Central memory CD4-positive, alpha-beta T cell (primary cell): ENCODE measurements around the gene CD46.
A peak's percentile ranks its signal among the peaks of the same experiment; 100 is the strongest.
"Not testable (repeated sequence)": the region's sequence is repeated elsewhere in the genome, so short reads cannot be mapped to it uniquely, and the experiment has no call there.

ENCODE experiments used
- DNase-seq: peaks from one replicate; pipeline ENCODE4 v3.0.0; 2022
- total RNA-seq, 3 experiments: gene quantifications; one replicate each; lab custom pipeline; 2026; lab: John Stamatoyannopoulos, UW

The CD46 gene
- total RNA-seq = 153 to 351 (median 287) reads per million in 3 experiments

DNA sequence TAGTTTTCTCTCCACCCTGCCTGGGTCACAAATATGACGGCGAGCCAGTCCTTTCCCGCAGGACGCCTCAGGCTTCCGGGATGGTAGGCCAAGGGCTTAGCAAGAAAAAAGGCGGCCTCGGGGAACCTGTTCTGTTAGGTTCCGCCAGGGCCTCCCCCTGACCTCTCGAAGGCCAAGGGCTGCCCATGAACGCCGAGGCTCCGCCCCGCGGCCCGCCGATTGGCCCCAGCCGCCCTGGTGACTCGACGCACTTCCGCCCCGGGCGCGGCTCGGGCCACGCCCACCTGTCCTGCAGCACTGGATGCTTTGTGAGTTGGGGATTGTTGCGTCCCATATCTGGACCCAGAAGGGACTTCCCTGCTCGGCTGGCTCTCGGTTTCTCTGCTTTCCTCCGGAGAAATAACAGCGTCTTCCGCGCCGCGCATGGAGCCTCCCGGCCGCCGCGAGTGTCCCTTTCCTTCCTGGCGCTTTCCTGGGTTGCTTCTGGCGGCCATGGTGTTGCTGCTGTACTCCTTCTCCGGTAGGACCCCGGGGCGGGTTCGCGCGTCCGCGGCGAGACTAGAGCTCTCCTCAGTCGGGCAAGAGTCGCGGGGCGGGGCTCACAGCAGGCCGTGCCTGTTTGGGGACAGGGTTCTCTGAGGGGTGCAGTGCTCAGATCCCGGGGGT lies at the start of gene CD46:
Gene CD46, plus strand, starts transcription at position 265 of the 666 bp plus-strand sequence. Its CDS starts 159 bp downstream, at position 424.
- DNase-seq = peak; percentile 92

DNA sequence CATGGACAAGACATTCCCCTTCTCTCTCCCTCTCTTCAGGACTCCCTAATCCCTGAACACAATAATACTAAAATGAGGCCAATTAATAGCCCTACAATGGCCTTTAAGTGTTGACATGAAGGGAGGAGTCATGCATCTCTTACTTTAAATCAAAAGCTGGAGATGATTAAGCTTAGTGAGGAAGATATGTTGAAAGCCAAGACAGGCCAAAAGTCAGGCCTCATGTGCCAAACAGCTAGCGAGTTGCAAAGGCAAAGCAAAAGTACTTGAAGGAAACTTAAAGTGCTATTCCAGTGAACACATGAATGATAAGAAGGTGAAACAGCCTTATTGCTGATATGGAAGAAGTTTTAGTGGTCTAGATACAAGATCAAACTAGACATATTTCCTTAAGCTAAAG lies 49.5 kb upstream of the CD46 start:
- DNase-seq = no peak

DNA sequence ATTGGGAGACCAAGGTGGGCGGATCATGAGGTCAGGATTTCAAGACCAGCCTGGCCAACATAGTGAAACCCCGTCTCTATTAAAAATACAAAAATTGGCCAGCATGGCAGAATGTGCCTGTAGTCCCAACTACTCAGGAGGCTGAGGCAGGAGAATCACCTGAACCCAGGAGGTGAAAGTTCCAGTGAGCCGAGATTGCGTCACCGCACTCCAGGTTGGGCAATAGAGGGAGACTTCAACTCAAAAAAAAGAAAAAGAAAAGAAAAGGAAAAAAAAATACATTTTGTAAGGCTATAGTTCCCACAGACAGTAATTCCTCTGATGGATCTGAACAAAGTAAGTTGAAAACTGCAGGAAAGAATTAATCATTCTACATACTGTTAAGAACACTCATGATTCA lies 48.1 kb upstream of the CD46 start:
- DNase-seq = no peak

DNA sequence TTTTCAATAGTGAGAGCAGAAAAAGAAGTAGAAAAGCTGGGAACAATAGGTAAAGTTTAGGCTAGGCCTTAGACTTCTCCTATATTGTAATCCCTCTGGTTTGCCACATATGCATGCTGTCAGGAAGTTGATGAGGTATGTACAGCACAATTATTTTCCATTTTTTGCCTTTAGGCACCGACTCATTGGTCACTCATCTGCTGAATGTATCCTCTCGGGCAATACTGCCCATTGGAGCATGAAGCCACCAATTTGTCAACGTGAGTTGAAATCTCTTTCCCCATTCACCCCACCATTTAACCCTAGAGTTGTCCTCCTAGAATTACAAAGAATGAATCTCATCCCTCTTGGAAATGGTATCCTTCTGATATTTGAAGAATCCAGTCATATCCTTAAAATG lies 43.9 kb upstream of the CD46 start:
- DNase-seq = not testable (repeated sequence)

DNA sequence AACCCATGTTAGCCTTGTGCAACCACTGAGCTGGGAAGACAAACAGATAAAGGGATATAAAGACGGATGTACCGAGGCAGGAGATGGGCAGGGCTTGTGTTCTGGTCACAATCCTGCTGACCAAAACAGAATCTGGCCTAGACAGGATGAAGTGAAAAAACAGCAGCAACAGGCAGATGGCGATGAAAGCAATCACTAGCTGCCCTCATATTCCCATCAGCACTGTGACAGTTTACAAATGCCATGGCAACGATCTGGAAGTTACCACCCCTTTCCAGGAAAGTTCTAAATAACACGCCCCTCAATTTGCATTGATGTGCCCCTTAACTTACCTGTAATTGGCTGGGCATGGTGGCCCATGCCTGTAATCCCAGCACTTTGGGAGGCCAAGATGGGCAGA lies 40.6 kb upstream of the CD46 start:
- DNase-seq = no peak

DNA sequence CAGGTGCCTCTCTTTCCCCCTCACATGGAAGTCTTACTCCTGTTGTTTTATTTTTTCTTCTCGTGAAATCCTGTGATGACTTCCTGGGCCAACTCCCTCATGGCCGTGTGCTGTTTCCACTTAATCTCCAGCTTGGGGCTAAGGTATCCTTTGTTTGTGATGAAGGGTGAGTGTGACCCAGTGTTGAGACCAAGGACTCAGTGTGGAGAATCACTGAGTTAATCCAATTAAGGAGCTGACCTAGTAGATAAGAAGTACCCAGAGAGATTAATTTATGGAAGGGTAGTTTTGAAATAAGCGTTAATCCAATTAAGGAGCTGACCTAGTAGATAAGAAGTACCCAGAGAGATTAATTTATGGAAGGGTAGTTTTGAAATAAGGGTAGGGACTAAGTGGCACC lies 39.2 kb upstream of the CD46 start:
- DNase-seq = not testable (repeated sequence)

DNA sequence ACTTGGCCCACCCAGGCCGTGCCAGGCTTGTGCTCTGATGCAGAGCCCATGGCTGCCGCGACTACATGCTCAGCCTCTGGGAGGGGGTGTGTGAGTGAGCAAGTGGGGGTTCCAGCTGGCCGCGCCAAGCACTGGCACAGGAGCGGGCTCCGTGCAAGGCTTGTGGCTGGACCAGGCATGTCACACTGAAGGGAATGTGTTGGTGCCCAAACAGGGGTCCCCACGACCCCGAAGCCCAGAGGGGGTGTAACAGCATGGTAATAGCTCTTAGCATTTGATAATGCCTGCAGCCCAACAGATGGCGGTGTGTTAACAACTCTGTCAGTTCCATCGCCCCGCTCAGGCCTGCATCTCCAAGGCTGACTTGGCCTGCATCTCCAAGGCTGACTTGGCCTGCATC lies 38.3 kb upstream of the CD46 start:
- no peak for DNase-seq

DNA sequence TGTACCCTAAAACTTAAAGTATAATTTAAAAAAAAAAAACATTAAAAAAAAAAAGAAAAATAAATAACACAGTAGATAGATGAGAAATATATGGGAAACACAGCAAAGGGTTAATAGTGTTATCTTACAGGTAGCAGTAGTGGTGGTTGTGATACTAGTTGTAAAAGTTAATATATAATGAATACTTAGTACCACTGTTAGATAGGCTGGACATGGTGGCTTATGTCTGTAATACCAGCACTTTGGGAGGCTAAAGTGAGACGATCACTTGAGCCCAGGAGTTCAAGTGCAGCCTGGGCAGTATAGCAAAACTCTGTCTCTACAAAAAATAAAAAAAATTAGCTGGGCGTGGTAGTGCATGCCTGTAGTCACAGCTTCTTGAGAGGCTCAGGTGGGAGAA lies 32.6 kb upstream of the CD46 start:
- DNase-seq = no peak

DNA sequence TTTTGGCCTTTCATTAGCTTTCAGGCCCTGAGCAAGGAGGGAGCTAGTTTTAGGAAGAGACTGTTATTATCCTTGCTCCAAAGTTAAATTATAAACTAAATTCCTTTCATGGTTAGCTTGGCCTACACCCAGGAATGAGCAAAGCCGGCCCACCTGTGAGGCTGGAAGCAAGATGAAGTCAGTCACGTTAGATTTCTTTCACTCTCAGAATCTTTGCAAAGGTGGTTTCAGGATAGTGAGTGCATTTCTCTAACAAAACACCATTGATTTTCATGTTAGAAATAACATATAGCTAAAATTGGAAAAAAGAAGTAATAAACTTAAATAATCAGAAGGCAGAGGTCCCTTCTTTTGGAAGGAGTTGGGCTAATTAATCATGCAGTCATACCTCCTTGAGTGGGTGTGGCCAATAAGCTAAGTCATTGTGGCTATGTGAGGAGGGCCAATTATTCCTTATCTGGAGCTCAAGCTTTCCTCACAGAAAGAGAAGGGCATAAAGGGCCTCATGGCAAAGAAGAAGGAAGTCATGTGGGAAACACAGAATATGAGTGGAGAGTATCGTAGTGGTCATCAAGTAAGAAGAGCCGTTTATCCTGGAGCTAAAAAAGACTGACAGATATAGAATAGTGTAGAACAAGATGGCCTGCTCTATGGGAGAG lies 23.5 kb upstream of the CD46 start:
- not testable (repeated sequence) for DNase-seq

DNA sequence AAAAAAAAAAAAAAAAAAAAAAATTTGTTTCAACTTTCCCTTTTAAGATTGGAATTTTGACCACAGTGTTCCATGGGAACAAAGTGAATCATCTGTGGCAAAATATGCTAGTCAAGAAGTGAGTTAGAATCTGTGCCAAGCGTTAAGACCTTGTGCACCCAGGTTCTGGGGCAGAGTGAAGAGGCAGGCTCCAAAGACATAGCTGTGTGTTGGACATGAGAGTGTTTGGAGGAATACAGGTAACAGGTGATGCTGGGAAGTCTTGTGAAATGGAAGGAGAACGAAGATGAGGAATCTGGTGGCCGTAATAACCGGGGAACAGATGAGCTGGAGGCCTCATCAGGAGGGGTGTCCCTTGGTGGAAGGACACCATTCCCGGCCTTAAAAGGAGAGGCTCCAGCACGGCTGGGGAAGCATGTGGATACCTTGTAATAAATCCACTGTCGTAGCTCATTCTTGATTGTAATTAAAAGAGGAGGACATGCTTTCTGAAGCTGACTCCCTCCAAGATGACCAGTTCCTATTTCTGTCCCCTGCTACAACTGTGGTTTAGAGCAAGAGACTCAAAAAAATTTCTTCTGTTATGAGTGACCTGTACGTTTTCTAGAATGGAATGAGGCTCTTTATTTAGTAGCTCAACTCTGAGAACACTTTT lies 14.2 kb upstream of the CD46 start:
- not testable (repeated sequence) for DNase-seq

DNA sequence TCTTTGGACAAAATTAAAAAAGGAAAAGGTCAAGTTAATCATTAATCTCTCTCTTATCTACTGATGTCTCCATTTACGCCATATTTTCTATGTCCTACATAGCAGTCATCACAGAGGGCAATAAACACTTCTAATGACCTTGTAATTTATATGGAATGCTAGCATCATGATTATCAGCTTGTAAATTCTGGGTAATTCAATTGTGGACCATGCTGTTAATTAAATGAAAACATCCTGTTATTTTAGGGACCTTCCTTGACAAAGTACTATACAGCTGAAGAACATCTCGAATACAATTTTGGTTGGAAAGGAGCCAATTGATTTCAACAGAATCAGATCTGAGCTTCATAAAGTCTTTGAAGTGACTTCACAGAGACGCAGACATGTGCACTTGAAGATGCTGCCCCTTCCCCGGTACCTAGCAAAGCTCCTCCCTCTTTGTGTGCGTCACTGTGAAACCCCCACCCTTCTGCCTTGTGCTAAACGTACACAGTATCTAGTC lies 13.6 kb upstream of the CD46 start:
- peak; percentile 55 for DNase-seq

DNA sequence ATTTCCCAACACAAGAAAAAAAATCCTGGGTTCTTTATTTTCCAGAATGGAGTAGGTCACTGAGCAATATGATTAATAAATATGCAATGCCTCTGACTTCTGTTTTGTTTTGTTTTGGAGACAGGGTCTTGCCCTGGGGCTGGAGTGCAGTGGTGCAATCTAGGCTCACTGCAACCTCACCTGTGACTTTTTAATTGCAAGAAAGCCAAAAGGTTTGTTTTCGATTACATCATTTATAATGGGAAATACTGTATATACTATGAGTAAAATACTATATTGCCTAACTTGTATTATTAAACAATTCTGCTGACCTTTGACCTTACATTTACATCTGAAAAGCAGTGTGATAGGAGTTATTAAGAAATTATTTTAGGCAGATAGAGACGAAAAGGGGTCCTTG lies 11.6 kb upstream of the CD46 start:
- DNase-seq = no peak

DNA sequence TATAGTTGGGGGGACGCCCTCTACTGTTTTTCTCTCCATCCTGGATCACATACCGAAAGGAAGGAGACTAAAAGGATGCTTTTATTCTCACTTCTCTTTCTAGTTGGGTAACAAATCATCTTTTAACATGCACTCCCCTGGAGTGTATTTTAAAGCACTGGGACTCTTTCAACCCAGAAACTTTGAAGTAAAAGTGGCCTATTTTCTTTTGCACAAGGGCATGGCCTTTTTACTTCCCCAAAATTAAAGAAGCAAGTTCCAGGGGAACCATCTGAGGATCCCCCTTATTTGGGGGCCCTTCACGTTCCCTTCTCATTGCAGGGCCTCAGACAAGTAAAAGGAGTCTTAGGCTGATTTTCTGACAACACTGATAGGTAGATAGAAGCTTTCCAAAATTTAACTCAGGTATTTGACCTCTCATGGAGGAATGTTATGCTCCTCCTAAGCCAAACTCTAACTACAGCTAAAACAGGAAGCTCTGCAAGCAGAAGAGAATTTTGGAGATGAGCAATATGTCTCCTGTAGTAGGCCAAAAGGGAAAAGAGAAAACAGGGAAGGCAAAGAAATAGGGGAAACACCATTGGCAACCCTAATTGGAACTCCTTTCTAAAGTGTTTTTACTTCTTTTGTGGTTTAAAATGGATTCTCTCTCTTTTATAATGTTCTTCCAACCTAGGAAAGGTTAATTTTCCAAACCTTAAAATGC lies 8.9 kb upstream of the CD46 start:
- DNase-seq = no peak

DNA sequence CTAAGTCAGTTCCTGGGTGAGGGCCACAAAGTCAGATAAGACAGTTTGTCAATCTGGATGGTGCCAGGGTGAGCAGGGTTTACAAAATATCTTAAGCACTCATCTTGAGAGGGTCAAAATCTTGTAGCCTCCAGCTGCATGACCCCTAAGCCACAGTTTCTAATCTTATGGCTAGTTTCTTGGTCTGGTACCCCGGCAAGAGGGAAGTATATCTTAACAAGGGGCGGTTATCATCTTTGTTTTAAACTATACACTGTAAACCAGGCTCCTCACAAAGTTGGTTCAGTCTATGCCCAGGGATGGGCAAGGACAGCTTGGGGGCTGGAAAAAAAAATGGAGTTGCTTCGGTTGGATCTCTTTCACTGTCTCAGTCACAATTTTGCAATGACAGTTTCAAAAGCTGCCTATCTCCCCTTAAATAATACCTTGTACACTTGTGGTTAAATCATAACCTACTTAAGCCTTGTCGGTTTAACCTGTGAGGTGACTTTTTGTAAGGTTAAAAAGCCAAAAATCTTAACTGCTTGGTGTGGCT lies 7.8 kb upstream of the CD46 start:
- DNase-seq = no peak

DNA sequence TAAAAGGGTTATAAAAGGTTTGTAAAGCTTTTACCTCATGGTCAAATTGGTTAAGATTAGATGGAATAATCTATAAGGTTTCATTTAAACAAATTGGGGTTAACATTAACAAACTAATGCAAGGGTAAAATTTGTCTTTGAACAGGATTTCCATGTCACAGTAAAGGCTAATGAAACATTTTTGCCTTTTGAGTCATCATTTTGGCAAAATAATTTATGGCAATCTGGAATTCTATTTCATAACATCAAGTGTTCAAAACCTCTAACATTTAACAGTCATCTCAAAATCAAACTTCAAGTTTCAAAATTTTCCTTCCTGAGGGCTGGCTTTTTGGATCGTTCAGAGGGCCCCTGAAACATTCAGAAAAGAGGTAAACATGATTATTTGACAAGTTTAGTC lies 6.6 kb upstream of the CD46 start:
- no peak for DNase-seq

DNA sequence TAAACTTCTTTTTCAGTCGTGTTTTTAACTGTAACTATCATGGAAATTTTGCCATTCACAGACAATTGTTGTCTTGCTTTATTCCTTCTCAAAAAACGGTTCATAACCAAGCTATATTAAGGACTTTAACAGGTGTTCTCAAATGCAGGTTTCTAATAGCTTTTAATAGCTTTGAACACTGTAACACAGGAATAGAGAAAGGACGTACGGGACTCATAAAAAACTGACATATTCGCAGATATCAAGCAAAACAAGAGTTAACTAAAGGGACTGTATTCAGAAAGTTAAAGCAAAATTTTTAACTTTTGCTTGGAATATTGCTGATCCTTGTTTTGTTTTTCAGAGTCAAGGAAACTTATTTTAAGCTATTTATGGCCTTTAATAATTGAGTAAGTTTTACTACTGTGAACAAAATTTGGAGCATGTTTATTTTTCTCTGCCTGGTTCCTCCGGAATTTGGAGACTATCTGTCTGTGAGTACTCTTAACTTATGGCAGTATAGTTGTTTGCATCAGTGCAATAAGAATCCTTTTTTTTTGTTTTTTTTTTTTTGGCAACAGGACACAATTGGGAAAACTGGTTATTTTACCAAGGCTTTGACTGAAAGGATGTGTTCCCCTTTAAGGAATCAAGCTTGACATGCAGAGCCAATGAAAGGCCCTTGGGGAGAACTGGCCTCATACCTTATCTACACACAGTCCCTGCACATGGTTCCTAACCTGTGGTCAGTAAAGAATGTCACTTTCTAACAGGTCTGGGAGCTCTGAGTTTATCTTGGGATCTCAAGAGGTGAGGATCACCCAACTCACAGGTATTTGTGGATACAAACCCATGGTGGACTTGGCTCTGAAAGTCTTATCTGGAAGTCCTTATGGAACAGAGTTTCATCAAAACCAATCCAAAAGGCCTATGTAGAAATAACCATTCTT lies 5.8 kb upstream of the CD46 start:
- no peak for DNase-seq

DNA sequence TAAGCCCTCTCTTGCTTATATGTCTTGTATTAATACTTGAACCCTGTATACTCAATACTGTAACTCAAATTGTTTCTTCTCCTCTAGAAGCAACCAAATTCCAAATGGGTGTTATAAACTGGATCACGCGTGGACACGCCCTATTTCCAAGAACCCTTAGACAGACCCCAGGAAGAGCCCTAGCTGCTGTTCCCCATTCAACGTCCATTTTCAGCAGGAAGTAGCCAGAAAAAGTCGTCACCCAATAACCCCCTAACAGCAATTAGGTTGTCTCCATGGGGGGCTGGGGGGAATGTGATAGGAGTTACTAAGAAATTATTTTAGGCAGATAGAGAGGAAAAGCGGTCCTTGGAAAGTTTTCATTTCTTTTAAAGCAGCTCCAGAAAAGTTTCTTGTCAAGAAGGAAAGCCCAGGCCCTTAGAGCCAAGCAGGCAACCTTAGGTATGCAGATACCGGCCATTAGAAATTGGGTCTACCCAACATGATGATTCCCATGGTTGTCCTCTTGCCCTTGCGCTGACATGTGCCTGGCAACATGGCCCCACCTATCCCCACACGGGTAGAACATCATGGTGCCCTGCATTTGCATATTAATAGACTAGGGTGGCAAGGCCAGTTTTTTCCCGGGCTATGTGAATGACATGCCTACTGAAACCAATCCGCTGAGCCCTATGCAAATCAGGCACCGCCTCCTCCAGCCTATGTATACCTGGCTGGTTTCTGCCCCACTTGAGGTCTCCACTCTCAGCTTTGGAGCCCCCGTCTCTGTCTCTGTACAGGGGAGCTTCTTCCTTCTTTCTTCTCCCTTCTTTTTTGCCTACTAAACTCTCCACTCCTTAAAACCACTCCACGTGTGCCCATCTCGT lies 4.0 kb upstream of the CD46 start:
- DNase-seq = no peak

DNA sequence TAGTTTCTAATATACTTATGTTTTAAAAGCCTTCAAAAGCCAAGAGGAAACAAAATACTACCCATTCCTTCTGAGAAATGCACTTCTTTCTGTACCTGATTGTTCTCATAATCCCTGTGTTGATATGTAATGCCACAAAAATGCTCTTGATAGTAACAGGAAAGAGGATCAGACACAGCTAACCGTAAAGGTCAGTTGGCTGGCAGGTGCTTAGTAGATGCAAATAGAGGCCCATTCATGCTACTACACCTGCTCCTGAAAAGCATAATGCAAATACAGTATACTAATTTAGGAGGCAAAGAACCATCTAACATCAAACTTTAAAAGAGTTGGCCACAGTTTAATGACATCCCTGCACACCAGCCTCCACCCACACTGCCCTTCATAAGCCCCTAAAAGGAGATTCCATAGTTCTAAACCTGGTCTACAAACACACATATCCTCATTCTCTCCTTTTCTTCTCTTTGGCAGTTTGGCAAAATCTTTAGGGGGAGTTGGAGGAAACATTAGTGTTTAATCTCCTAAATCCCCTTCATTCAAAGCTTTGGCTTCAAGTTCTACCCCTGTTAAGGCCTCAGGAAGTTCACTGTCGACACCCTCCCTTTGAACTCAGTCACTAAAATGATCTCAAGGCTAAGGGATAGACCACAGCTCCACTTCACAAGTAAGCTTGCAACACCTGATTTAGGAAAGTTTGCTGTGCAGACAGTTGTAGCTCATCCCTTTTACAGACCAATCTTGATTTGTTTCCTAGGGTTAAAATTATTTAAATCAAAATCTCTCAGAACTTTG lies 2.9 kb upstream of the CD46 start:
- DNase-seq = peak; percentile 18

DNA sequence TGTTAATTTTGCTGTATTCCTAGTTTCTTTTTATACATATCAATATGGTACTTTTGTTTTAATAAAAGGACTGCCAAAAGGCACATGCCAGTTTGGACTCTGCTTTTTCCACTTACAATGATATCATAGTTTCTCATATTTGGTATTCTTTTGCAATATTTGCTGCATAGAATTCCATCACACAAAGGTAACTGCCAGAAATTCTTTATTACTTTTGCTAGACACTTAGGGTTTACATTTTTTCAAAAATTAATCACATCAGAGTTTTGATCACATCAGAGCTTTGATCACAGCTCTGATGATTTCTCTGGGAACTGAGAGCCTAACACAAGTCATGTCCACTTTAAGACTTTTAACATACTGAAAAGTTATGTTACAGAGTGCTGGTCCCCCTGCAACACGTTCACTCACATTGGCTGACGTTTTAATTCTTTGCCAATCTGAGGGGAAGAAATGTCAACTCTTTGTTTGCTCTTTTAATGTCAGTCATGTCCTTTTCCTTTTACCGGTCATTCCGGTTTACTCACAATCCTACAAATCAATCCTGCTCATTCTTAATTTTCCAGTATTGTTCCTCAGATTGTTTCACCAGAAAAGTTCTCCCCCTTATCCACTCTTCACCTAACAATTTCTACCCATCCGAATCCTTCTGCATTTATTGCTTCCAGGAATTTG lies 1.1 kb upstream of the CD46 start:
- DNase-seq = no peak

DNA sequence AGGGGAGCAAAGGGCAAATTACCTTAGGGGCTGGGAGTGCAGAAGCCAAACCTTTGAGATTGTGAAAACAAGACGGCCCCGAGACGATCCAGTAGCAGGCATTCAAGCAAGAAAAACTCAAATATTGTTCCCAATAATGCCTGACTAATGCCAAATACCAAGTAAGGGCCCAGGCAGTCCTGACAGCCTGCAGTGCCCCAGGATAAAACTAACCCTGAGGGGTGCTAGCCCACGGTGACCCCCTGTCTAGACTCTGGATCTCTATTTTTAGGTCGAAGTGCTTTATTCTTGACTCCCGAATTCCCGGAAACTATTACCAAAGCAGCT lies 428 bp upstream of the CD46 start:
- not testable (repeated sequence) for DNase-seq
